HepG2 (cell line): ENCODE measurements around the gene UGP2. TPM values are rescaled to one million over a fixed set of nuclear protein-coding genes. Genes with fewer than 3 reads are reported as not detected.

Experiments used
- ARID2 ChIP-seq: sonication (generic); formaldehyde crosslinking; IDR thresholded peaks from 2 replicates; pipeline ENCODE4 v1.8.1; 2022; ENCODE audit warnings: mild to moderate bottlenecking, missing genetic modification reagents, borderline replicate concordance
- CREB1 ChIP-seq, 2 experiments: fragments of 450-650 bp in 1 of 2; IDR thresholded peaks; 2 replicates each; pipeline ENCODE4 v1.6.1; 2016 to 2017; ENCODE audit warnings: control low read depth in 1 of 2, mild to moderate bottlenecking in 1 of 2, missing compliant biosample characterization in 1 of 2, missing genetic modification characterization in 1 of 2
- DNMT3B ChIP-seq: conservative IDR thresholded peaks from 2 replicates; pipeline ENCODE4 v1.6.1; 2016; ENCODE audit warnings: missing biosample characterization, control low read depth
- ISX ChIP-seq: sonication (generic); formaldehyde crosslinking; conservative IDR thresholded peaks from 2 replicates; pipeline ENCODE4 v1.5.0; 2020; ENCODE audit warnings: missing genetic modification reagents
- RXRB ChIP-seq: IDR thresholded peaks from 2 replicates; pipeline ENCODE4 v1.6.1; 2016; ENCODE audit warnings: borderline replicate concordance, missing genetic modification reagents, missing compliant biosample characterization
- ZNF331 ChIP-seq: sonication (generic); formaldehyde crosslinking; IDR thresholded peaks from 2 replicates; pipeline ENCODE4 v1.4.0; 2020; ENCODE audit warnings: missing genetic modification reagents
- ZNF407 ChIP-seq: sonication (generic); formaldehyde crosslinking; IDR thresholded peaks from one replicate; pipeline ENCODE4 v1.5.1; 2020; ENCODE audit warnings: mild to moderate bottlenecking, missing genetic modification reagents; ENCODE audit errors: not compliant biosample characterization
- ZNF446 ChIP-seq: sonication (generic); formaldehyde crosslinking; IDR thresholded peaks from 2 replicates; pipeline ENCODE4 v1.5.0; 2020; ENCODE audit warnings: mild to moderate bottlenecking, missing genetic modification reagents
- ZNF567 ChIP-seq: sonication (generic); formaldehyde crosslinking; IDR thresholded peaks from 2 replicates; pipeline ENCODE4 v1.8.1; 2023; ENCODE audit warnings: mild to moderate bottlenecking, missing genetic modification reagents, borderline replicate concordance
- ZNF788 ChIP-seq: sonication (generic); formaldehyde crosslinking; IDR thresholded peaks from 2 replicates; pipeline ENCODE4 v1.5.0; 2020; ENCODE audit warnings: mild to moderate bottlenecking, missing genetic modification reagents, borderline replicate concordance
- polyA plus RNA-seq, 8 experiments: library from polyadenylated mRNA; depleted of rRNA in 3 of 8; stranded (reverse) in 7 of 8; unstranded in 1 of 8; fragments of >200 nt; fragmentation: Illumina TruSeq in 4 of 8; extraction: Trizol in 4 of 8; gene quantifications; 2 replicates each; pipeline versions ENCODE4 v1.2.1 to v1.2.3, GENCODE V29; 2011 to 2016; ENCODE audit warnings: low read depth in 4 of 8, missing spikeins in 1 of 8, mixed read lengths in 1 of 8; ENCODE audit not compliant: insufficient read depth in 1 of 8
- total RNA-seq, 5 experiments: library from RNA; depleted of rRNA; stranded (reverse); fragments of >200 nt; fragmentation: Illumina TruSeq; extraction: Trizol; gene quantifications; 2 replicates each; pipeline ENCODE4 v1.2.3, GENCODE V29; 2016; ENCODE audit warnings: low read depth in 1 of 5
- TF ChIP-seq, protein P1 (sequence below): sonication (generic); formaldehyde crosslinking; IDR thresholded peaks from 2 replicates; pipeline ENCODE4 v1.5.0; 2020; ENCODE audit warnings: missing genetic modification reagents, mild to moderate bottlenecking, borderline replicate concordance
- TF ChIP-seq, protein P2 (sequence below): sonication (generic); formaldehyde crosslinking; IDR thresholded peaks from 2 replicates; pipeline ENCODE4 v1.4.0; 2020; ENCODE audit warnings: missing genetic modification reagents, borderline replicate concordance
- TF ChIP-seq, protein P3 (sequence below): sonication (generic); formaldehyde crosslinking; IDR thresholded peaks from 2 replicates; pipeline ENCODE4 v1.4.0; 2020; ENCODE audit warnings: missing genetic modification reagents

UGP2 gene
- total and polyA plus RNA-seq, 2 of the 13 experiments (the other 11 are each of a cell fraction or from before 2014, with no cell fraction given), result 96.0 to 134 TPM

- no peak for TF ChIP-seq ZNF407
- no peak for TF ChIP-seq ZNF331
- no peak for TF ChIP-seq ZNF446 (CRISPR knock-in tag)
- no peak for TF ChIP-seq DNMT3B (CRISPR knock-in tag)
- TF ChIP-seq ZNF788, result no peak
- TF ChIP-seq, protein P1, sequence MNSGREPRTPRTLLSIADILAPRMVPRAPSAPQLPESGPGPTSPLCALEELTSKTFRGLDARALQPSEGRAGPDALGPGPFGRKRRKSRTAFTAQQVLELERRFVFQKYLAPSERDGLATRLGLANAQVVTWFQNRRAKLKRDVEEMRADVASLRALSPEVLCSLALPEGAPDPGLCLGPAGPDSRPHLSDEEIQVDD (CRISPR knock-in tag), result no peak
- no peak for TF ChIP-seq CREB1 (IDR thresholded peaks at IDR 0.05)
- no peak for TF ChIP-seq CREB1 (CRISPR knock-in tag; IDR thresholded peaks at IDR 0.05)
- no peak for TF ChIP-seq ARID2 (CRISPR knock-in tag)
- TF ChIP-seq ZNF567 (CRISPR knock-in tag), result no peak
- TF ChIP-seq, protein P2, sequence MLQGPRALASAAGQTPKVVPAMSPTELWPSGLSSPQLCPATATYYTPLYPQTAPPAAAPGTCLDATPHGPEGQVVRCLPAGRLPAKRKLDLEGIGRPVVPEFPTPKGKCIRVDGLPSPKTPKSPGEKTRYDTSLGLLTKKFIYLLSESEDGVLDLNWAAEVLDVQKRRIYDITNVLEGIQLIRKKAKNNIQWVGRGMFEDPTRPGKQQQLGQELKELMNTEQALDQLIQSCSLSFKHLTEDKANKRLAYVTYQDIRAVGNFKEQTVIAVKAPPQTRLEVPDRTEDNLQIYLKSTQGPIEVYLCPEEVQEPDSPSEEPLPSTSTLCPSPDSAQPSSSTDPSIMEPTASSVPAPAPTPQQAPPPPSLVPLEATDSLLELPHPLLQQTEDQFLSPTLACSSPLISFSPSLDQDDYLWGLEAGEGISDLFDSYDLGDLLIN (CRISPR knock-in tag), result no peak
- TF ChIP-seq ISX (CRISPR knock-in tag), result no peak
- TF ChIP-seq, protein P3, sequence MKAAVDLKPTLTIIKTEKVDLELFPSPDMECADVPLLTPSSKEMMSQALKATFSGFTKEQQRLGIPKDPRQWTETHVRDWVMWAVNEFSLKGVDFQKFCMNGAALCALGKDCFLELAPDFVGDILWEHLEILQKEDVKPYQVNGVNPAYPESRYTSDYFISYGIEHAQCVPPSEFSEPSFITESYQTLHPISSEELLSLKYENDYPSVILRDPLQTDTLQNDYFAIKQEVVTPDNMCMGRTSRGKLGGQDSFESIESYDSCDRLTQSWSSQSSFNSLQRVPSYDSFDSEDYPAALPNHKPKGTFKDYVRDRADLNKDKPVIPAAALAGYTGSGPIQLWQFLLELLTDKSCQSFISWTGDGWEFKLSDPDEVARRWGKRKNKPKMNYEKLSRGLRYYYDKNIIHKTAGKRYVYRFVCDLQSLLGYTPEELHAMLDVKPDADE, result no peak
- TF ChIP-seq RXRB, result no peak
Measured at GRCh38 chr2:63863707-63864106, 22.0 kb downstream of the UGP2 start (continued).
